ENCODE results near the gene VPS37B. TPM values are rescaled to one million over a fixed set of nuclear protein-coding genes. Genes with fewer than 3 reads are reported as not detected.

The VPS37B gene
- total RNA-seq, 1 donor from 2014 or later, result 13.8 TPM

DNA sequence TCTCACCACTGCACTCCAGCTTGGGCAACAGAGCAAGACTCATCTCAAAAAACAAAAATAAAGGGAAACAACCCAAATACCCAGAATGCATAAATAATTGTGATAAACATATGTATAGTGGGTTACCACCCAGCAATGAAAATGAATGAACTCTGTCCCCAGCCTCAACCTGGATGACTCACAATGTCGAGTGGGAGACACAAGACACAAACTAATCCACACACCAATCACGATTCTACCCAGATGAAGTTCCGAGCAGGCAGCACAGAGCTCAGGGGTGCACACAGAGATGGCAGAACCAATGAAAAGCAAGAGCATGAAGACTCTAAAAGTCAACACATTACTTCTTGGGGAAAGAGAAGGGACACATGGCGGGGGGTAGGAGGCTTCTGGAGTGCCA is 43.2 kb upstream of the VPS37B start:
- no peak overlapping the region for H3K4me3 Mint-ChIP-seq (ENCODE audit: unreplicated experiment)
- TF ChIP-seq, protein P1, sequence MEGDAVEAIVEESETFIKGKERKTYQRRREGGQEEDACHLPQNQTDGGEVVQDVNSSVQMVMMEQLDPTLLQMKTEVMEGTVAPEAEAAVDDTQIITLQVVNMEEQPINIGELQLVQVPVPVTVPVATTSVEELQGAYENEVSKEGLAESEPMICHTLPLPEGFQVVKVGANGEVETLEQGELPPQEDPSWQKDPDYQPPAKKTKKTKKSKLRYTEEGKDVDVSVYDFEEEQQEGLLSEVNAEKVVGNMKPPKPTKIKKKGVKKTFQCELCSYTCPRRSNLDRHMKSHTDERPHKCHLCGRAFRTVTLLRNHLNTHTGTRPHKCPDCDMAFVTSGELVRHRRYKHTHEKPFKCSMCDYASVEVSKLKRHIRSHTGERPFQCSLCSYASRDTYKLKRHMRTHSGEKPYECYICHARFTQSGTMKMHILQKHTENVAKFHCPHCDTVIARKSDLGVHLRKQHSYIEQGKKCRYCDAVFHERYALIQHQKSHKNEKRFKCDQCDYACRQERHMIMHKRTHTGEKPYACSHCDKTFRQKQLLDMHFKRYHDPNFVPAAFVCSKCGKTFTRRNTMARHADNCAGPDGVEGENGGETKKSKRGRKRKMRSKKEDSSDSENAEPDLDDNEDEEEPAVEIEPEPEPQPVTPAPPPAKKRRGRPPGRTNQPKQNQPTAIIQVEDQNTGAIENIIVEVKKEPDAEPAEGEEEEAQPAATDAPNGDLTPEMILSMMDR (IDR thresholded peaks at IDR 0.05; ENCODE audit: unreplicated experiment), result no peak
- no peaks in the 10 kb centered on the region for H3K27me3 Mint-ChIP-seq (ENCODE audit: unreplicated experiment)
- H3K27ac Mint-ChIP-seq (ENCODE audit: unreplicated experiment), result no peak overlapping the region
- H3K36me3 Mint-ChIP-seq (ENCODE audit: low read depth, unreplicated experiment), result peaks cover 4% of the 10 kb centered on the region
- H3K4me1 Mint-ChIP-seq (ENCODE audit: unreplicated experiment), result peaks cover 7% of the 10 kb centered on the region
- no peak for DNase-seq (ENCODE audit: low spot score)
- no peaks in the 10 kb centered on the region for H3K9me3 Mint-ChIP-seq (ENCODE audit: unreplicated experiment)

DNA sequence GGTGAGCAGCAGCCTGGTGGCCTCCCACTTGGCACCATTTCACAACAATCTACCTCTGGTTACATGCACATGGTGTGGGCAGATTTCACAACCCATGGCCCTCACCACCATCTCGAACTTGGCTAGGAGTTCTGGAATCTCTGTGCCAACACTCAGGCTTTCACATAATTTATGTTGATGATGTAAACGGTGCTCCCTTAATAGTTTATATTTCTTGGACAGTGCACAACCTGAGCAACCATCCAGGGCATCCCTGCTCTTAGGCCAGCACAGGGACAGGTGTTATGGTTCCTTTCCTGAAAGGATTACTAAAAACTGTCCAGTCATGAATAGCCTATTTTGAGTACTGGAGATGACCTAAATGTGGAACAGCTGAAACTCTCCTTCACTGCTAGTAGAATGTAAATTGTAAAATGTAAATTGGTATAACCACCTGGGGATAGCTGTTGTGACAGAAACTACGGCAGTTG is 41.7 kb upstream of the VPS37B start:
- Mint-ChIP-seq H3K27ac (ENCODE audit: unreplicated experiment) (no peak overlapping the region), H3K27me3 (ENCODE audit: unreplicated experiment) (no peaks in the 10 kb centered on the region), H3K4me3 (ENCODE audit: unreplicated experiment) (no peak overlapping the region), H3K9me3 (ENCODE audit: unreplicated experiment) (no peaks in the 10 kb centered on the region), H3K4me1 (ENCODE audit: unreplicated experiment) (no peaks in the 10 kb centered on the region), H3K36me3 (ENCODE audit: low read depth, unreplicated experiment) (peaks cover 4% of the 10 kb centered on the region)
- DNase-seq (ENCODE audit: low spot score), result no peak
- TF ChIP-seq, protein P1 (IDR thresholded peaks at IDR 0.05; ENCODE audit: unreplicated experiment), result no peak

DNA sequence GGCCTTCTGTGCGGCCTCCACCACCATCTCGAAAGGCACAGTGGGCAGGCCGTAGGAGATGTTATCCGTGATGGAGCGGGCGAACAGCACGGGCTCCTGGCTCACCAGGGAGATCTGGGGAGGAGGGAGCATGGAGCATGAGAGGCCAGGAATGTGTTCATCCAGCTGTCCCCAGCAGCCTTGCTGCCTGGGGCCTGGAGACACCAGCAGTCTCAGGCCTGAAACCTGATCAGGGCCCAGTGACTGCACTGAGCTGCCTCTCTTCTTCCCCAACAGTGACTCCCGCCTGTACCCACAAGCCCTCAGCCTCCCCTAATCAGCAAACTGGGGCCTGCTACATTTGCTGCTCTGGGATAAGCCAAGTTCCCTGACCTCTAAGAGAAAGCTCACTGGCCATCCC is 39.4 kb upstream of the VPS37B start:
- Mint-ChIP-seq H3K27me3 (ENCODE audit: unreplicated experiment) (no peaks in the 10 kb centered on the region), H3K9me3 (ENCODE audit: unreplicated experiment) (no peaks in the 10 kb centered on the region), H3K4me1 (ENCODE audit: unreplicated experiment) (no peaks in the 10 kb centered on the region), H3K36me3 (ENCODE audit: low read depth, unreplicated experiment) (peaks cover 1% of the 10 kb centered on the region), H3K4me3 (ENCODE audit: unreplicated experiment) (no peak overlapping the region), H3K27ac (ENCODE audit: unreplicated experiment) (no peak overlapping the region)
- no peak for DNase-seq (ENCODE audit: low spot score)
- TF ChIP-seq, protein P1 (IDR thresholded peaks at IDR 0.05; ENCODE audit: unreplicated experiment), result no peak

DNA sequence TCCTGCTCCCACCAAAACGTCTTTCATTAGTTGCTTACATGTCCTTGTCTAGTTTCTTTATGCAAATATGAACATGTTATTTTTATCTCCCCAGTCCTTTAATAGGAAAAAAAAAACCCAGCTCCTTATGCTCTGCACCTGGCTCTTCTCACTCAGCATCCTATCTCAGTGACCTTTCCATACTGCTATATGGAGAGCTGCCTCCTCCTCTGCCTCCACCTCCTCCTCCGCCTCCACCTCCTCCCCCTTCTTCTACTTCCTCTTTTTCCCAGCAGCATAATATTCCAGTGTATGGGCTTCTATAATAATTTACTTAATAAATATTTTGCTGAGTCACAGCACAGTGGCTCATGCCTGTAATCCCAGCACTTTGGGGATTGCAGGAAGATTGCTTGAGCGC is 38.8 kb upstream of the VPS37B start:
- no peaks in the 10 kb centered on the region for H3K36me3 Mint-ChIP-seq (ENCODE audit: low read depth, unreplicated experiment)
- DNase-seq (ENCODE audit: low spot score), result no peak
- H3K27ac Mint-ChIP-seq (ENCODE audit: unreplicated experiment), result no peak overlapping the region
- TF ChIP-seq, protein P1 (IDR thresholded peaks at IDR 0.05; ENCODE audit: unreplicated experiment), result no peak
- no peak overlapping the region for H3K4me3 Mint-ChIP-seq (ENCODE audit: unreplicated experiment)
- H3K27me3 Mint-ChIP-seq (ENCODE audit: unreplicated experiment), result no peaks in the 10 kb centered on the region
- H3K4me1 Mint-ChIP-seq (ENCODE audit: unreplicated experiment), result no peaks in the 10 kb centered on the region
- no peaks in the 10 kb centered on the region for H3K9me3 Mint-ChIP-seq (ENCODE audit: unreplicated experiment)

DNA sequence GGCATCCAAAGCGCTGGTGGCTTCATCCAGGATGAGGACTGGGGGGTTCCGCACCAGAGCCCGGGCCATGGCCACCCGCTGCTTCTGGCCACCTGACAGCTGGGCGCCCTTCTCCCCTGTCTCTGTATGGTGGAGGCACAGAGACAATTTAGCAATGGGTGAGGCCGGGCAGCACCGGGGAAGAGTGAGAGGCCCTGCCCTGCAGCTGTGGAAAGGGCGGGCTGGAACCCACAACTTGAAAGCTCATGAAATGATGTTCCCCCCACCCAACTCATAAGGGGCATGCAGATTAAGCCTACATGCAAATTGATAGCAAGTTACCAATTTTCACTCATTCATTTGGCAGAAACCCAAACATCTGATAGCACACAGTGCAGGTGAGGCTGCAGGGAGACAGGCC is 36.3 kb upstream of the VPS37B start:
- Mint-ChIP-seq H3K27me3 (ENCODE audit: unreplicated experiment) (no peaks in the 10 kb centered on the region), H3K9me3 (ENCODE audit: unreplicated experiment) (no peaks in the 10 kb centered on the region), H3K4me1 (ENCODE audit: unreplicated experiment) (no peaks in the 10 kb centered on the region), H3K36me3 (ENCODE audit: low read depth, unreplicated experiment) (no peaks in the 10 kb centered on the region), H3K4me3 (ENCODE audit: unreplicated experiment) (no peak overlapping the region), H3K27ac (ENCODE audit: unreplicated experiment) (no peak overlapping the region)
- TF ChIP-seq, protein P1 (IDR thresholded peaks at IDR 0.05; ENCODE audit: unreplicated experiment), result no peak
- no peak for DNase-seq (ENCODE audit: low spot score)
